GM23248 (cell line): ENCODE measurements around the gene TBC1D10A.

Experiments
- EZH2 ChIP-seq: fragments of 200-600 bp; sonication (generic); IDR thresholded peaks from 2 replicates; pipeline ENCODE4 v1.6.1; 2018; ENCODE audit warnings: antibody characterized with exemption, mild to moderate bottlenecking; ENCODE audit not compliant: insufficient read depth, poor library complexity, severe bottlenecking
- EZH2phosphoT487 ChIP-seq: fragments of 200-600 bp; sonication (generic); IDR thresholded peaks from 2 replicates; pipeline ENCODE4 v1.6.1; 2018; ENCODE audit warnings: antibody characterized with exemption, moderate library complexity, mild to moderate bottlenecking, low read depth; ENCODE audit not compliant: insufficient read depth

GRCh38 chr22:30266445-30267381 is 60.0 kb downstream of the TBC1D10A start, which contains the start of gene OSM:
- no peak for TF ChIP-seq EZH2
- TF ChIP-seq EZH2phosphoT487, result no peak
